Prostate gland (tissue), 2 donors: ENCODE measurements around the gene MLLT11. TPM values are rescaled to one million over a fixed set of nuclear protein-coding genes. Genes with fewer than 3 reads are reported as not detected.
A peak's percentile ranks its signal among the peaks of the same experiment; 100 is the strongest.

Experiments
- DNase-seq: peaks from one replicate; pipeline ENCODE4 v3.0.0-alpha.2; 2019; ENCODE audit warnings: low spot score
- H3K27ac ChIP-seq, 2 donors: fragments of 200-600 bp; sonication (generic); 2 replicates each; pipeline ENCODE4 v1.5.1; 2017 to 2019
- H3K27me3 ChIP-seq: fragments of 200-600 bp; sonication (generic); replicated peaks from 2 replicates; pipeline ENCODE4 v1.5.1; 2019; ENCODE audit not compliant: insufficient read depth
- H3K36me3 ChIP-seq, 2 donors: fragments of 200-600 bp; sonication (generic); 1 replicate in 1 of 2; 2 replicates in 1 of 2; pipeline versions ENCODE4 v1.5.1 to v1.8.1; 2017 to 2019
- H3K4me1 ChIP-seq: fragments of 200-600 bp; sonication (generic); replicated peaks from 2 replicates; pipeline ENCODE4 v1.5.1; 2019
- H3K4me3 ChIP-seq, 2 donors: fragments of 200-600 bp; sonication (generic); 2 replicates each; pipeline ENCODE4 v1.5.1; 2017 to 2019
- H3K9me3 ChIP-seq: fragments of 200-600 bp; sonication (generic); 2 replicates; pipeline ENCODE4 v1.5.1; 2017
- POLR2A ChIP-seq: fragments of 450-650 bp; IDR thresholded peaks from one replicate; pipeline ENCODE4 v1.6.1; 2016; ENCODE audit warnings: antibody characterized with exemption, mild to moderate bottlenecking
- POLR2AphosphoS5 ChIP-seq: sonication (generic); formaldehyde crosslinking; IDR thresholded peaks from one replicate; pipeline ENCODE4 v1.6.1; 2017; ENCODE audit warnings: antibody characterized with exemption
- WGBS: methylation state at CpG from one replicate; pipeline ENCODE4 v1.1.5; 2018; 5-methylcytosine and 5-hydroxymethylcytosine counted together
- intact Hi-C: fragments of 100-400 bp; cut with DNase I; formaldehyde crosslinking; loops from one replicate; pipeline ENCODE4 v1.14.2; 2022
- total RNA-seq, 2 donors: library from RNA; depleted of rRNA; stranded (reverse); fragments of >200 nt; gene quantifications; one replicate each; pipeline ENCODE4 v1.1.0, GENCODE V29; 2016
- TF ChIP-seq, protein P1 (sequence below), 4 experiments: fragments of 200-600 bp in 2 of 4; fragments of 450-650 bp in 2 of 4; sonication (generic) in 2 of 4; IDR thresholded peaks; 1 replicate in 3 of 4; 2 replicates in 1 of 4; pipeline ENCODE4 v1.5.1; 2016 to 2019; ENCODE audit warnings: antibody characterized with exemption in 4 of 4, mild to moderate bottlenecking in 2 of 4, moderate library complexity in 2 of 4

Gene MLLT11
- total RNA-seq, 2 donors from 2014 or later = 0.64 to 1.9 TPM

DNA sequence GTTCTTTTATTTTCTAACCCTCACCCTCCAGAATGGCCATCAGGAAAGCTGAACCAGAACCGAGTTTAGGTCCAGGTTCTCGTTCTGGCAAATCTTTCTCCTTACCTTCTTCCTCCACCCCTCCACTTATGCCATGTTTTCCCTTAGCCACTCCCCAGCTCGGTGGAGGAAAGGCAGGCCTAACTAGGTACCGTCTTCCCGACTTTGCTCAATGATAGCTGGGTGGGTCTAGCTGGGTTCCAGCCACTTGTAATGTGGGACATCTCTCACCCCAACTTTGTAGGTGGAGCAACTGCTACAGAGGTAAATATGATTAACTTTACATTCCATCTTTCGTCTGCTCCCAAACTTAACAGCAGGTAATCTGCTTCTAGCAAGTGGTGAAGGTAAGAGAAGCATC lies 23.2 kb upstream of the MLLT11 start:
- H3K36me3 ChIP-seq = no peaks in the 10 kb centered on the region
- H3K4me1 ChIP-seq = no peaks in the 10 kb centered on the region
- H3K27me3 ChIP-seq = no peaks in the 10 kb centered on the region
- H3K4me3 ChIP-seq = peak overlapping the region in 1 of 2 donors; percentile 20
- WGBS = 65% methylated on average over 6 of the region's 6 CpGs
- TF ChIP-seq POLR2AphosphoS5 (no peak), POLR2A (no peak)
- TF ChIP-seq, protein P1, sequence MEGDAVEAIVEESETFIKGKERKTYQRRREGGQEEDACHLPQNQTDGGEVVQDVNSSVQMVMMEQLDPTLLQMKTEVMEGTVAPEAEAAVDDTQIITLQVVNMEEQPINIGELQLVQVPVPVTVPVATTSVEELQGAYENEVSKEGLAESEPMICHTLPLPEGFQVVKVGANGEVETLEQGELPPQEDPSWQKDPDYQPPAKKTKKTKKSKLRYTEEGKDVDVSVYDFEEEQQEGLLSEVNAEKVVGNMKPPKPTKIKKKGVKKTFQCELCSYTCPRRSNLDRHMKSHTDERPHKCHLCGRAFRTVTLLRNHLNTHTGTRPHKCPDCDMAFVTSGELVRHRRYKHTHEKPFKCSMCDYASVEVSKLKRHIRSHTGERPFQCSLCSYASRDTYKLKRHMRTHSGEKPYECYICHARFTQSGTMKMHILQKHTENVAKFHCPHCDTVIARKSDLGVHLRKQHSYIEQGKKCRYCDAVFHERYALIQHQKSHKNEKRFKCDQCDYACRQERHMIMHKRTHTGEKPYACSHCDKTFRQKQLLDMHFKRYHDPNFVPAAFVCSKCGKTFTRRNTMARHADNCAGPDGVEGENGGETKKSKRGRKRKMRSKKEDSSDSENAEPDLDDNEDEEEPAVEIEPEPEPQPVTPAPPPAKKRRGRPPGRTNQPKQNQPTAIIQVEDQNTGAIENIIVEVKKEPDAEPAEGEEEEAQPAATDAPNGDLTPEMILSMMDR (IDR thresholded peaks at IDR 0.05) = no peak
- no peaks in the 10 kb centered on the region for H3K9me3 ChIP-seq
- peak overlapping the region in 1 of 2 donors; percentile 43 for H3K27ac ChIP-seq
- DNase-seq = no peak
- intact Hi-C loops = no loop called here

DNA sequence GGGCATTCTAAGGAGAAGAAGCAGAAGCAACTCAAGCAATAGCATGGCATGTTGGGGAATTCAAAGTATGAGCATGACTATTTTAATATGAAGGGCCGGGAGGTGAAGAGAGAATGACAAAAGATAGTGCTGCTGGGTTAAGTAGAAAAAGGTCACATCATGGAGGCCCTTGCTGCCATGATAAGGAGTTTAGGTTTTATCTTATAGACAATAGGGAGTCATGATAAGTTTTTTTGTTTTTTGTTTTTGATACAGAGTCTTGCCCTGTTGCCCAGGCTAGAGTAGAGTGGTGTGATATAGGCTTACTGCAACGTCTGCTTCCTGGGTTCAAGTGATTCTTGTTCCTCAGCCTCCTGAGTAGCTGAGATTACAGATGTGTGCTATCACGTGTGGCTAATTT lies 20.7 kb upstream of the MLLT11 start:
- DNase-seq = no peak
- intact Hi-C loops = no loop called here
- no peaks in the 10 kb centered on the region for H3K27me3 ChIP-seq
- H3K4me3 ChIP-seq = no peak overlapping the region
- 97% methylated on average over 3 of the region's 3 CpGs for WGBS
- TF ChIP-seq POLR2A (no peak), POLR2AphosphoS5 (no peak)
- TF ChIP-seq, protein P1 (IDR thresholded peaks at IDR 0.05) = no peak
- no peak overlapping the region for H3K27ac ChIP-seq
- no peaks in the 10 kb centered on the region for H3K9me3 ChIP-seq
- no peaks in the 10 kb centered on the region for H3K36me3 ChIP-seq
- H3K4me1 ChIP-seq = no peaks in the 10 kb centered on the region

DNA sequence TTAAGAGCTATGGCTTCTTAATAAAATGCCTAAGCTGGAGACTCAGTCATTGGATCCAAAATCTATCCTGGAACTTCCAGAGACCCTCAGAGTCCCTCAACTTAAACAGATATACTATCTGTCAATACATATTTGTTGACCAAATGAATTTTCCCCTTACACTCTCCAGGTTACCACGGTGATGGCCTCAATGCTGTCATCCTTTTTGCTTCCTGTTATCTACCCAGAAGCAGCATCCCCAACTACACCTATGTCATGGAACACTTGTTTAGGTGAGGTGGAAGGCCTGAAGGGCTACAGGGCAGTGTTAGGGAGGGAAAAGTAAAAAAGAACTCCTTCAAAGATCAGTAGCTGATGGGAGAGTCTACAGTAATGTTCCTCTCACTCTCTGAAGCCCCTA lies 17.0 kb upstream of the MLLT11 start:
- H3K9me3 ChIP-seq = no peaks in the 10 kb centered on the region
- no peak overlapping the region for H3K27ac ChIP-seq
- no peaks in the 10 kb centered on the region for H3K27me3 ChIP-seq
- no peak for DNase-seq
- TF ChIP-seq POLR2A (no peak), POLR2AphosphoS5 (no peak)
- TF ChIP-seq, protein P1 (IDR thresholded peaks at IDR 0.05) = no peak
- H3K4me1 ChIP-seq = no peaks in the 10 kb centered on the region
- 97% methylated on average over 1 of the region's 1 CpG for WGBS
- no peak overlapping the region for H3K4me3 ChIP-seq
- intact Hi-C loops = no loop called here
- H3K36me3 ChIP-seq = no peaks in the 10 kb centered on the region

DNA sequence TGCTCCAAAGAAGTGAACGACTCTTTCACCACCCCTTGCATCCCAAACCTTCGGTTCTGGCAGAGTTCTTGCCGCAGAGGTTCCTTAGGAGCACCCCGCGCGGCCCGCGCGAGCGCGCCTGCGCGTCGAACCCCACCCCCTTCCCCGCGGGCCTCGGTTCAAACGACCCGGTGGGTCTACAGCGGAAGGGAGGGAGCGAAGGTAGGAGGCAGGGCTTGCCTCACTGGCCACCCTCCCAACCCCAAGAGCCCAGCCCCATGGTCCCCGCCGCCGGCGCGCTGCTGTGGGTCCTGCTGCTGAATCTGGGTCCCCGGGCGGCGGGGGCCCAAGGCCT lies 12.6 kb upstream of the MLLT11 start, which contains the start of gene C1orf56:
TSS of gene C1orf56 (plus strand) at position 161 of the 334 bp plus-strand sequence. CDS start at position 258, 97 bp downstream.
- H3K4me1 ChIP-seq = no peaks in the 10 kb centered on the region
- H3K4me3 ChIP-seq = peak within 1 kb of the TSS; percentile 66 to 72
- peak within 1 kb of the TSS; percentile 94 to 97 for H3K27ac ChIP-seq
- peak; percentile 59 for DNase-seq
- H3K27me3 ChIP-seq = no peaks in the 10 kb centered on the region
- intact Hi-C loops = no loop called here
- peaks cover 0 to 4% of the 10 kb centered on the region in 2 donors for H3K36me3 ChIP-seq
- H3K9me3 ChIP-seq = no peaks in the 10 kb centered on the region
- TF ChIP-seq POLR2AphosphoS5 (peak; percentile 85), POLR2A (peak; percentile 72)
- TF ChIP-seq, protein P1 (IDR thresholded peaks at IDR 0.05) = no peak
- WGBS = under 1% methylated on average over 28 of the region's 29 CpGs

DNA sequence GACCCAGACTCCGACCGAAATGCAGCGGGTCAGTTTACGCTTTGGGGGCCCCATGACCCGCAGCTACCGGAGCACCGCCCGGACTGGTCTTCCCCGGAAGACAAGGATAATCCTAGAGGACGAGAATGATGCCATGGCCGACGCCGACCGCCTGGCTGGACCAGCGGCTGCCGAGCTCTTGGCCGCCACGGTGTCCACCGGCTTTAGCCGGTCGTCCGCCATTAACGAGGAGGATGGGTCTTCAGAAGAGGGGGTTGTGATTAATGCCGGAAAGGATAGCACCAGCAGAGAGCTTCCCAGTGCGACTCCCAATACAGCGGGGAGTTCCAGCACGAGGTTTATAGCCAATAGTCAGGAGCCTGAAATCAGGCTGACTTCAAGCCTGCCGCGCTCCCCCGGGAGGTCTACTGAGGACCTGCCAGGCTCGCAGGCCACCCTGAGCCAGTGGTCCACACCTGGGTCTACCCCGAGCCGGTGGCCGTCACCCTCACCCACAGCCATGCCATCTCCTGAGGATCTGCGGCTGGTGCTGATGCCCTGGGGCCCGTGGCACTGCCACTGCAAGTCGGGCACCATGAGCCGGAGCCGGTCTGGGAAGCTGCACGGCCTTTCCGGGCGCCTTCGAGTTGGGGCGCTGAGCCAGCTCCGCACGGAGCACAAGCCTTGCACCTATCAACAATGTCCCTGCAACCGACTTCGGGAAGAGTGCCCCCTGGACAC lies 12.1 kb upstream of the MLLT11 start:
- Histone ChIP-seq H3K9me3 (no peaks in the 10 kb centered on the region), H3K4me1 (no peaks in the 10 kb centered on the region), H3K4me3 (peak overlapping the region; percentile 66 to 72), H3K27ac (peak overlapping the region; percentile 94 to 97), H3K27me3 (no peaks in the 10 kb centered on the region), H3K36me3 (peaks cover 0 to 8% of the 10 kb centered on the region in 2 donors)
- under 1% methylated on average over 48 of the region's 48 CpGs for WGBS
- DNase-seq = peak; percentile 70
- intact Hi-C loops = no loop called here
- TF ChIP-seq POLR2AphosphoS5 (peak; percentile 58), POLR2A (peak; percentile 39)
- TF ChIP-seq, protein P1 (IDR thresholded peaks at IDR 0.05) = peak in 3 of 4 experiments; percentile 22 to 62 (median 58)
